HG03039 (cell line): Measurements from ENCODE around the gene ARID3B.
A peak's percentile ranks its signal among the peaks of the same experiment; 100 is the strongest.
"Not testable (repeated sequence)": the region's sequence is repeated elsewhere in the genome, so short reads cannot be mapped to it uniquely, and the experiment has no call there.

Experiments used
- ATAC-seq: cut with Tn5 transposase; IDR thresholded peaks from one replicate; pipeline ENCODE4 v1.9.1; 2021; ENCODE audit warnings: mild to moderate bottlenecking, moderate library complexity; ENCODE audit not compliant: unreplicated experiment

The ARID3B gene

GRCh38 chr15:74531144-74531811, 9.7 kb upstream of the ARID3B start:
- ATAC-seq: no peak

GRCh38 chr15:74535388-74536084, 5.5 kb upstream of the ARID3B start:
- ATAC-seq: no peak

GRCh38 chr15:74537736-74538135, 3.3 kb upstream of the ARID3B start:
- ATAC-seq: no peak

GRCh38 chr15:74539521-74539920, 1.5 kb upstream of the ARID3B start:
- not testable (repeated sequence) for ATAC-seq

GRCh38 chr15:74540161-74540760, 759 bp upstream of the ARID3B start:
- ATAC-seq: no peak

- peak; percentile 4 for ATAC-seq
These were observed 610 bp downstream of the ARID3B start for GRCh38 chr15:74541494-74542165.

GRCh38 chr15:74542166-74543042, 1.4 kb downstream of the ARID3B start:
- no peak for ATAC-seq

GRCh38 chr15:74543043-74543422, 2.0 kb downstream of the ARID3B start:
- ATAC-seq: no peak

- no peak for ATAC-seq
These were observed 2.6 kb downstream of the ARID3B start for GRCh38 chr15:74543583-74543982.

- ATAC-seq: no peak
These were observed 4.1 kb downstream of the ARID3B start for GRCh38 chr15:74545086-74545485.

GRCh38 chr15:74545776-74546656, 5.0 kb downstream of the ARID3B start:
- no peak for ATAC-seq

- no peak for ATAC-seq
These were observed 6.6 kb downstream of the ARID3B start for GRCh38 chr15:74547616-74548015.

- no peak for ATAC-seq
These were observed 7.2 kb downstream of the ARID3B start for GRCh38 chr15:74548241-74548640.

GRCh38 chr15:74549816-74550215, 8.8 kb downstream of the ARID3B start:
- ATAC-seq: no peak

GRCh38 chr15:74551714-74552113, 10.7 kb downstream of the ARID3B start:
- ATAC-seq: no peak

- ATAC-seq: no peak
These were observed 11.9 kb downstream of the ARID3B start for GRCh38 chr15:74552773-74553441.

- no peak for ATAC-seq
These were observed 14.2 kb downstream of the ARID3B start for GRCh38 chr15:74555192-74555591.

GRCh38 chr15:74558706-74559105, 17.7 kb downstream of the ARID3B start:
- ATAC-seq: no peak

- no peak for ATAC-seq
These were observed 22.4 kb downstream of the ARID3B start for GRCh38 chr15:74563442-74563841.
